Testis (tissue), 3 donors: ENCODE results near the gene TFF1. TPM values are rescaled to one million over a fixed set of nuclear protein-coding genes. Genes with fewer than 3 reads are reported as not detected.

Experiments used
- DNase-seq: peaks from one replicate; pipeline ENCODE4 v3.0.0-alpha.2; 2019
- H3K27ac ChIP-seq, 2 donors: fragments of 200-600 bp; sonication (generic); one replicate each; pipeline ENCODE4 v1.5.1; 2019
- H3K27me3 ChIP-seq: fragments of 200-600 bp; sonication (generic); one replicate; pipeline ENCODE4 v1.5.1; 2019
- H3K36me3 ChIP-seq: fragments of 200-600 bp; sonication (generic); one replicate; pipeline ENCODE4 v1.5.1; 2017; ENCODE audit warnings: low read depth; ENCODE audit errors: missing control alignments
- H3K4me1 ChIP-seq: fragments of 200-600 bp; sonication (generic); one replicate; pipeline ENCODE4 v1.5.1; 2019
- H3K4me3 ChIP-seq, 2 donors: fragments of 200-600 bp; sonication (generic); one replicate each; pipeline ENCODE4 v1.5.1; 2017 to 2019
- H3K9me3 ChIP-seq: fragments of 200-600 bp; sonication (generic); one replicate; pipeline ENCODE4 v1.5.1; 2017
- CTCF ChIP-seq, 3 experiments: fragments of 450-650 bp in 2 of 3; fragments of 200-600 bp in 1 of 3; sonication (generic) in 1 of 3; IDR thresholded peaks; one replicate each; pipeline ENCODE4 v1.5.1; 2016 to 2019; ENCODE audit warnings: antibody characterized with exemption in 3 of 3, mild to moderate bottlenecking in 2 of 3, moderate library complexity in 1 of 3
- POLR2A ChIP-seq: fragments of 450-650 bp; IDR thresholded peaks from one replicate; pipeline ENCODE4 v1.6.1; 2017; ENCODE audit warnings: antibody characterized with exemption, mild to moderate bottlenecking, moderate library complexity
- WGBS, 2 donors: methylation state at CpG; one replicate each; pipeline ENCODE4 v1.1.5; 2018; 5-methylcytosine and 5-hydroxymethylcytosine counted together
- intact Hi-C: fragments of 100-400 bp; cut with DNase I; formaldehyde crosslinking; loops from one replicate; pipeline ENCODE4 v1.15.1; 2023; ENCODE audit warnings: low total_unique reads
- polyA plus RNA-seq: library from polyadenylated mRNA; stranded (reverse); fragments of 350-450 nt; fragmentation: Illumina TruSeq; extraction: RNeasy Lipid Tissue Mini Kit (QIAGEN cat#74804); gene quantifications from one replicate; pipeline ENCODE4 v1.2.3, GENCODE V29; 2014; ENCODE audit warnings: low read depth, low replicate concordance; ENCODE audit not compliant: insufficient read depth
- total RNA-seq, 2 donors: library from RNA; depleted of rRNA; stranded (reverse); fragments of >200 nt; gene quantifications; one replicate each; pipeline ENCODE4 v1.2.3, GENCODE V29; 2016

The TFF1 gene
- total and polyA plus RNA-seq, 3 donors from 2014 or later: not detected

GRCh38 chr21:42343963-42344510, 22.3 kb downstream of the TFF1 start:
- no peaks in the 10 kb centered on the region for H3K27me3 ChIP-seq
- H3K4me1 ChIP-seq: no peaks in the 10 kb centered on the region
- TF ChIP-seq POLR2A: no peak
- no peak for TF ChIP-seq CTCF (IDR thresholded peaks at IDR 0.05)
- intact Hi-C loops: no loop called here
- H3K9me3 ChIP-seq: no peaks in the 10 kb centered on the region
- no peak overlapping the region for H3K4me3 ChIP-seq
- 79 to 88% methylated on average over 11 of the region's 11 CpGs for WGBS, 2 donors
- DNase-seq: peak; percentile 1
- H3K27ac ChIP-seq: no peak overlapping the region
- no peaks in the 10 kb centered on the region for H3K36me3 ChIP-seq

GRCh38 chr21:42343556-42343955, 22.8 kb downstream of the TFF1 start:
- Histone ChIP-seq H3K27me3 (no peaks in the 10 kb centered on the region), H3K9me3 (no peaks in the 10 kb centered on the region), H3K27ac (no peak overlapping the region), H3K36me3 (no peaks in the 10 kb centered on the region), H3K4me3 (no peak overlapping the region), H3K4me1 (no peaks in the 10 kb centered on the region)
- no peak for TF ChIP-seq POLR2A
- TF ChIP-seq CTCF (IDR thresholded peaks at IDR 0.05): no peak
- WGBS, 2 donors: 86 to 95% methylated on average over 6 of the region's 6 CpGs
- no peak for DNase-seq
- intact Hi-C loops: no loop called here

- no peak overlapping the region for H3K27ac ChIP-seq
- no peak overlapping the region for H3K4me3 ChIP-seq
- WGBS, 2 donors: 89 to 94% methylated on average over 10 of the region's 10 CpGs
- no peaks in the 10 kb centered on the region for H3K36me3 ChIP-seq
- H3K9me3 ChIP-seq: no peaks in the 10 kb centered on the region
- no peaks in the 10 kb centered on the region for H3K27me3 ChIP-seq
- TF ChIP-seq CTCF (IDR thresholded peaks at IDR 0.05) (no peak), POLR2A (no peak)
- H3K4me1 ChIP-seq: no peaks in the 10 kb centered on the region
- no peak for DNase-seq
- intact Hi-C loops: no loop called here
These were observed 23.2 kb downstream of the TFF1 start for GRCh38 chr21:42343101-42343500.

GRCh38 chr21:42341776-42342542, 24.4 kb downstream of the TFF1 start:
- no peak overlapping the region for H3K4me3 ChIP-seq
- TF ChIP-seq CTCF (IDR thresholded peaks at IDR 0.05): no peak
- no peak for TF ChIP-seq POLR2A
- no peaks in the 10 kb centered on the region for H3K27me3 ChIP-seq
- intact Hi-C loops: no loop called here
- no peaks in the 10 kb centered on the region for H3K4me1 ChIP-seq
- no peaks in the 10 kb centered on the region for H3K9me3 ChIP-seq
- H3K36me3 ChIP-seq: no peaks in the 10 kb centered on the region
- no peak for DNase-seq
- WGBS, 2 donors: 92 to 97% methylated on average over 15 of the region's 15 CpGs
- H3K27ac ChIP-seq: no peak overlapping the region
